HG03469 (cell line): ENCODE data around the gene AP5B1.
A peak's percentile ranks its signal among the peaks of the same experiment; 100 is the strongest.

ENCODE experiments used
- ATAC-seq: cut with Tn5 transposase; IDR thresholded peaks from one replicate; pipeline ENCODE4 v1.9.1; 2021; ENCODE audit warnings: mild to moderate bottlenecking, moderate library complexity, moderate number of reproducible peaks; ENCODE audit not compliant: unreplicated experiment

Gene AP5B1

GRCh38 chr11:65802841-65803240, 22.1 kb upstream of the AP5B1 start:
- peak; percentile 60 for ATAC-seq

DNA sequence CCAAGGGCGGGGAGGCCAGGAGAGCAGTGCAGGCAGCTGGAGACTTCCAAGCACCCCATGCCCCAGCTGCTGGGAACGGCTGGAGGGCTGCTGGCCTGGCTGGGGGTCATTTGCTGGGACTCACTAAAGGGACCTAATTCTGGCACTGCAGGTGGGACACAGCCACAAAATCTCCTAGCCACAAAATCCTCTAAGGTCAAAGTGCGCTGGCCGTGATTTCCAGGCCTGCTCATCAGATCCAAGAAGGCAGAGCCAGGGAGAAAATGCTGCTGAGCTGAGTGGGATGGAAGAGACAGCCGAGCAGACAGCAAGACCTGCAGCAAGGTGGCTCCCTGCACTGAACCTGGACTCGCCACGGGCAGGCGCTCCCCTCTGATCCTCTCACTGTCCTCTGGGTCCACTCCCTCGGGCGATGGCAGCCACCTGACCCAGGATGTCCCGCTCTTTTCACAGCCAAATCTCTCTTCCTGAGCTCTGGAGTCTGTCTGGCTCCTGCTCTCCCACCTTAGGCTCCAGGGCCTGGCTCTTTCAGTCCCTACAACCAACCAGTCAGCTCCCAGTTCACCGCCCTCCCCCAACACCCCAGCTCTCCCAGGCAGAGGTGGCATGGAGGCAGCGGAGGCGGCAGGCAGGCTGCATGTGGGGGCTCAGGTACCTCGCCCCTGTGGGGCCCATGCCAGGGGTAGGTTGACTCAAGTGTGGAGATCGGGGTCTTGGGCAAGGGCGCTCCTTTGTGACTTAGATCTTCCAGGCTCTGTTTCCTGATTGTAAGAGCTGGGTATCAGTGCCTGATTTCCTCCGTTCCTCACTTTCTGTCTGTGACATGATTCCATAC, 20.6 kb upstream of the AP5B1 start:
- ATAC-seq, result no peak

GRCh38 chr11:65798882-65799281, 18.1 kb upstream of the AP5B1 start:
- ATAC-seq, result no peak

GRCh38 chr11:65797711-65798110, 16.9 kb upstream of the AP5B1 start:
- ATAC-seq, result no peak

GRCh38 chr11:65796726-65797601, 16.2 kb upstream of the AP5B1 start:
- ATAC-seq, result no peak

DNA sequence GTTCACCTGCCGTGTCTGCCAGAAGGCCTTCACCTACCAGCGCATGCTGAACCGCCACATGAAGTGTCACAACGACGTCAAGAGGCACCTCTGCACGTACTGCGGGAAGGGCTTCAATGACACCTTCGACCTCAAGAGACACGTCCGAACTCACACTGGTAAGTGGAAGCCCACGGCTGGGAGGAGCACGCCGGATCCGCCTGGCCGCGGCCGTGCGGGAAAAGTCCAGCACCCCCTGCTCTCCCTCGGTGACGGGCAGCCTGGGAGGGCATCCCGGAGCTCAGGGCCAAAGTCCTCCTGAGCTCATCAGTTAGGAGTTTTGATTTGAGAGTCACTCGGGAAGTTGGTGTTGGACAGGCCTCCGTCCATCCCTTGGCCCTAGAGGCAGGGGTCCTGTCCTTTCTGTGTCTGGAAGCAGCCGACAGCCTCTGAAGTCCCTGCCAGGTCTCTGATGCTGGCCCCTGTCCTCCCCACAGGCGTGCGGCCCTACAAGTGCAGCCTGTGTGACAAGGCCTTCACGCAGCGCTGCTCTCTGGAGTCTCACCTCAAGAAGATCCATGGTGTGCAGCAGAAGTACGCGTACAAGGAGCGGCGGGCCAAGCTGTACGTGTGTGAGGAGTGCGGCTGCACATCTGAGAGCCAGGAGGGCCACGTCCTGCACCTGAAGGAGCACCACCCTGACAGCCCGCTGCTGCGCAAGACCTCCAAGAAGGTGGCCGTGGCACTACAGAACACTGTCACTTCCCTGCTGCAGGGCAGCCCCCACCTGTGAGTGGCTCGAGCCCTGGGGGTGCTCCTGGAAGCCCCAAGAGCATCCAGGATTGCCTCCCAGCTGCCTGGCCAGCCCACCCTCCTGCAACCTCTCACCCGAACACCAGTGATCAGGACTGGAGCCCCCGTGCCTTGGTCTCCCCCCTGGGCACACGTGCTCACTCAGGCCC, 14.1 kb upstream of the AP5B1 start:
- ATAC-seq, result no peak

DNA sequence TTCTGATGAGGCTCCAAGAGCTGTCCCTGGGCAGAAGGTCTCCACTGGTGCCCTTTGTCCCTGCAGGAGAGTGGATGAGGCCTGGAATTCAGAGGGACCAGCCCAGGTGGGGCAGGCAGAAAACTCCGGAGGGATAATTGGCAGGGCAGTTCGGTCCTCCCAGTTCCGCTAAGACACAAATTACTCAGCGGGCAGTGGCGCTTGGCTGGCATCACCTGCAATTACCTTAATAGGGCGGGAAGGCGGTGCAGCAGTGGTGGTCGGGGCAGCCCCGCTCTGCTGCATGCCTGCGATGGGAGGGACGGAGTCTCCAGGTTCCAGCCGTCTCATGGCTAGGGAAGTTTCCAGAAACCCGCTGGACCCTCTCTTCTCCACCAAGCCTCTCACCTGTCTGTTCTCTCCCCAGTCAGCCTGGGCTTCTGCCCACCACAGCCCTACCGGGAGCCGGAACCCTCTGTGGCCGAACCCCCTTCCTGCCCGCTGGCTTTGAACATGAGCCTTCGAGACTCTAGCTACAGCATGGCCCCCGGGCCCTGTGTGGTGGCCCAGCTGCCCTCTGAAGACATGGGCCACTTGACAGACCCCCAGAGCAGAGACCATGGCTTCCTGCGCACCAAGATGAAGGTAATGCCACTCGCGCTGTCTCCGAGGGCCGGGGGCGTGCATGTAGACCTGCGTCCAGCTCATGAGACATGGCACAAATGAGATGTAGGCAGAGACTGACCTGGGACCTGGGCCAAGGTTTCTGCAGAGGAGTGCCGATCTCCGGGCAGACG, 13.0 kb upstream of the AP5B1 start:
- no peak for ATAC-seq

- no peak for ATAC-seq
These were observed 12.4 kb upstream of the AP5B1 start for GRCh38 chr11:65793144-65793581.

DNA sequence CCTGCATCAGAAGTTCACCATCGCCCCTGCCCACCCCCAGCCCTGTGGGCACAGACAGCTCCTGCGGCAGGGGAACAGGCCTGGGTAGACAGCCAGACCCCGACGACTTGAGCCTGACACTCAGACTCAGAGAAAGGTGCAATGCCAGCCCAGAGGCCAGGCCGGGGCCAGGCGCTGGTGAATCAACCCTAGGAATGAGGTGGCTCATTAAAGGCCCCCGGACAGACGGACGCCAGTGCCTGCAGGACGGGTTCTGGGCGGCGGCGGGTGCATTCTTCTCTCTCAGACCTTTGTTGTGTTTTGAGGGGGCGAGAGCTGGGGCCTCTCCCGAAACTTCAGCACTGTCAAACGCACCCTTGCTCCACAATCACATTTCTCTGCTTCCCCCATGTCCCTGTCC, 11.7 kb upstream of the AP5B1 start:
- no peak for ATAC-seq

DNA sequence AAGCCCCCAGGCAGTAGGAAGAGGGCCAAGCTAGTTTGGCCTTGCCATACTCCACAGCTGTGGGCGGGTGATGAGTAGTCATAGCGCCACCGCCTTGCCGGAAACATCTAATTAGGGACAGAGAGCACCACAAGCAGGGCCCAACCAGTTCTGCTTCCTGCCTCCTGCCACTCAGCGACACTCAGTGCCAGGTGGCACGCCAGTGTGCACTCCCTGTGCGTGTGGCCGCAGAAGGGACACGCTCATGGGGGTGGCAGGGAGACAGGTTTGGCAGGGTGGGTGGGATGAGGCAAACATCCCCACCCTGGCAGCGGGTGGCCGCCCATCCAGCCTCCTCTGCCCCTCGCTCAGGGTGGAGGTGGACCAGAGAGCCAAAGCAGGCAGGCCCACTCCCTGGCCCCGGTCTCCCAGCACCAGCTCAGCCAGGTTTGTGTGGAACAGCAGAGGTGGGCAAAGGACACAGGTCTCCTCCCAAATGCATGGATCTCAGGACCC, 11.0 kb upstream of the AP5B1 start:
- peak; percentile 59 for ATAC-seq

DNA sequence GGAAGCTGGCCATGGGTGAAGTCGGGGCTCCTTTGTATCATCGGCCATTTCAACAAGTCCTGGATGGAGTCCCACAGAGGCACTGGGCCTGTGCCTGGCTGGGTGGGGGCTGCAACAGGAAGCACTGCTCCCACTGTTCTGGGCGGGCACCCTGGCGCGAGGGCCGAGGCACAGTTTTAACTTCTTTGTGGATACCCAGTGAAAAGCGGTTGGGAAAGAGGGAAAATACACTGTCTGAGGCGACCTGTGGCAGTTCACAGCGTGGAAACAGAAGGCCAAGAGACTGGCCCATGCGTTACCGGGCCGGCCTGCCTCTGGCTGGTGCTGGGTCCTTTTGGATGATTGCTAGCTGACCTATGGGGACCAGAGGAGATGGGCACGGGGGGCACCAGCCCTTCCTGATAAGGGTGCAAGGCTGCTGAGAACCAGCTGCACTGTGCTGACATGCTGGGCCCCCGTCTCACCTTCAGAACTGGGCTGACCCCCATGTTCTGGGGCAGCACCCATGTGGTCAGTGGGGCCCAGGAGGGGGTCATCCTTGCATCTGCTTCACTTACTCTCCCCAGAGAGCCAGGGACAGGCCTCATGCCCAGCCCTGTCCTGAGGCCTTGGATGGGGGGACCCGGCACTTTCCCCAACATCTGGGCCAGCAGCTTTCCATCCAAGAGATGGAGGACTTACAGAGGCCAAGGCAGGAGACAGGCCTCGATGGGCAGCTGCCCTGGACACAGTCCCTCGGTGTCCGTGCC, 10.3 kb upstream of the AP5B1 start:
- ATAC-seq, result no peak

GRCh38 chr11:65790104-65790901, 9.5 kb upstream of the AP5B1 start:
- ATAC-seq, result no peak

DNA sequence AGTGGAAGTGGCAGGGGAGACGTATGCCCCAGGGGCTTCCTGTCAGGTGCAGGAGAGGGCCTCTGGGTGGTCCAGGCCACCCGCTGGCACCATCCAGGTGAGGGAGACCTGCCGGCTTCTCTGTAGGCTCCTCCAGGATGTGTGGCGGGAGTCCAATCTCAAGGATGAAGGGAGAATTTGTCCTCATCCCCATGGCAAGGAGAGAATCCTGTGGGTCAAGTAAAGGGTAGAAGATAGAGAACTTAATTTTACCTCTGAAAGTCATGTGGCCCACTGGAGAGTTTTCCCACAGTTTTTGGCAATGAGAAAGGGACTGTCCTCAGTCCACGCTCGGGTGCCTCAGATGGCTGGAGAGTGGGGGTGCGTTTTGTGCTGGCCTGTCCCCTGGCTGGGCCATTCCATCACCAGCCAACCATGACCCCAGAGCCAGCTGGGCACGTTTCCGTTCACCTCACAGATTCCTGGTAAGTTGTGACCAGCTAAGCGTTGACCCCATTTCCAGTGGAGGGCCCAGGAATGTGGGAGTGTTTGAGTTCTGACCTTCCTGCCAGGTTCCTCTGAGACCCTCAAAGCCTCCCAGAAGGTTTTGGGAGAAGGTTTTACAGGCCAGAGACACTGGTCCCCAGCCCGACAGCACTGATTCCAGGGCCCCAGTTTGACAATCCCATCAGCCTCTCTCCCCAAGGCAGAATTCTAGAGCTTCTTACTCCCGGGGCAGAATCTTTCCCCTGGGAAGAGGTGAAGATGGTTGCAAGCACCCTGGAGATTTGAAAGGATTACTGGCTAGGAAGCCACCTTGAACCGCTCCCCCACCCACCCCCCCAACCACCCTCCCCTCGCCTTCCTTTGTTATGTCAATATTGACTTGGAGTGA, 8.7 kb upstream of the AP5B1 start:
- no peak for ATAC-seq

DNA sequence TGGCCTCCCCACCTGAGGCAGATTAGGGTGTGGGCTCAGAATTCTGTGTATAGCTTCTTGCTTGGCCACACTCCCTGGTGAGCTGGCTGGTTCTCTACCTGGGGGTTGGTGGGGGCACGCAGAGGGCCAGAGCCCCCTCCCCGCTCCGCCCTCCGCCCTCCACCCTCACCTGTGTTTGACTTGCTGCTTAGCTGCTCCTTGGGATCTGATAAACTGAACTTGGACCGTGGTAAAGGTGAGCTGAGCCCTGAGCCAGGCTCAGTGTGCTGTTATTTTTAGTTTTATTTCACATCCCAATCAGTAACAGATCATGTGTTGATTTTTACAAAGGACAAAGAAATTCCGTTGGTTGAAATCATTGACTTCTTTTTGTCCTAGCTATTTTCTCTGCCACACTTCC, 8.0 kb upstream of the AP5B1 start:
- no peak for ATAC-seq

DNA sequence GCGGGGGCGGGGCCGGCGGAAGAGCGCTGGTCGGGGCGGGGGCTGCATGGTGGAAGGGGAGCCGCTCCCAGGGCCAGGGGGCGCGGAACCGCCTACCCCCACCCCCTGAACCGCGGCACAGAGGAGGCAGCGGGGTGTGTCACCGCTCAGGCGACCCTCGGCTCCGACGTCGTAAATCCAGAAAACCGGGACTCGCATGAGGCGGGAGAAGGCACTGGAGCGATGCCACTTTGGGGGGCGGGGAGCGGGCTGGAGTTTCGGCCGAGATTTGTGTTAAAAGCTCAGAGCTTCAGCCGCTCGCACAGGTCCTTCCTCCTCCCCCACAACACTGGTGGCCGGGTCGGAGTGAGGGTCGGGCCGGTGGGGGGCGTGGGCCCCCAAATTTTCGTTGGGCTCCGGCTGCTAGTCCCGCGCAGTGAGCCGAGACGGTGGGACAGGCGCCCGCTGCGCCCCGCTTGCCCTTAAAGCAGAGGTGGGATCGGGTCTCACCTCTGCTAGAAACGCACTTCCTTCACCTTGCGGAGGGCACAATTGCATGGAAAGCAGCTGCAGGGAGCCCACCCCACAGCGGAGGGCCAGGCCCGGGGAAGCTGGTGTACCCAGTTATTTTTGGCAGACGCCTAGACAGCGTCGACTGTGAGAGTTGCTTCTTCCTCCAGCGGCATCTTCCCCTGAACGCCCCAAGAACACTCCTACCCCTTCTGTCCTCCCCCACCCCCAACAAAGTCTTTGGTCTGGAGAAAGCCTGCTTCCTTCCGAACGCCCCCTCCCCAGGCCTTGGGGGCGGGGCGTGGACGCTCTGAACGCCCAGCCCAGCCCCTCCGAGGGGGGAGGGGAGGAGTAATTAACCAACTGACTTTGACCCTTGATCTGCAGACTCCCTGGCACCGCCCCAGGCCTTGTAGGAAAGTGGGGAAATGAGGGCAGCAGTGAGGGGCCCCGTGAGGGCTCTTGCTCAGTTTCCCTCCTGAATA, 7.2 kb upstream of the AP5B1 start:
- no peak for ATAC-seq
